ENCODE data around the gene C17orf107. TPM values are rescaled to one million over a fixed set of nuclear protein-coding genes. Genes with fewer than 3 reads are reported as not detected.
A peak's percentile ranks its signal among the peaks of the same experiment; 100 is the strongest.

The C17orf107 gene
- total RNA-seq, 2 donors from 2014 or later: 5.2 to 11.9 TPM

- peak; percentile 87 for ATAC-seq
- Histone ChIP-seq H3K27me3 (no peaks in the 10 kb centered on the region), H3K36me3 (replicated peaks in 1 of 2; ENCODE audit: insufficient read depth in 1 of 2, low read depth in 2 of 2) (peaks cover 0 to 20% of the 10 kb centered on the region in 2 donors), H3K9me3 (no peaks in the 10 kb centered on the region), H3K4me1 (no peaks in the 10 kb centered on the region), H3K4me3 (no peak overlapping the region), H3K27ac (no peak overlapping the region)
- TF ChIP-seq CTCF (IDR thresholded peaks at IDR 0.05) (peak; percentile 72 to 93 (median 83)), POLR2A (IDR thresholded peaks at IDR 0.05) (no peak)
- peak; percentile 75 to 86 (median 78) for DNase-seq
- WGBS, 2 donors: 35 to 45% methylated on average over 7 to 9 of the region's 9 CpGs
- intact Hi-C loops (cut with DNase I): no loop called here
Observed at GRCh38 chr17:4881761-4882555, 17.4 kb upstream of the C17orf107 start.

GRCh38 chr17:4884489-4884888 lies 14.8 kb upstream of the C17orf107 start:
- WGBS, 2 donors: 92 to 98% methylated on average over 2 to 4 of the region's 4 CpGs
- peaks cover 0 to 20% of the 10 kb centered on the region in 2 donors for H3K36me3 ChIP-seq (replicated peaks in 1 of 2; ENCODE audit: insufficient read depth in 1 of 2, low read depth in 2 of 2)

GRCh38 chr17:4886830-4887229 lies 12.5 kb upstream of the C17orf107 start:
- H3K36me3 ChIP-seq (replicated peaks in 1 of 2; ENCODE audit: insufficient read depth in 1 of 2, low read depth in 2 of 2): peaks cover 0 to 34% of the 10 kb centered on the region in 2 donors
- no peaks in the 10 kb centered on the region for H3K27me3 ChIP-seq
- no peak overlapping the region for H3K4me3 ChIP-seq
- no peak for TF ChIP-seq CTCF (IDR thresholded peaks at IDR 0.05)
- TF ChIP-seq POLR2A (IDR thresholded peaks at IDR 0.05): no peak
- intact Hi-C loops (cut with DNase I): loop anchor here (5.0 kb wide), 1 partner anchor 100 kb away; the partner anchor contains the start of genes GLTPD2 and VMO1
- DNase-seq (no peak), ATAC-seq (no peak)
- H3K4me1 ChIP-seq: no peaks in the 10 kb centered on the region
- H3K27ac ChIP-seq: no peak overlapping the region
- no peaks in the 10 kb centered on the region for H3K9me3 ChIP-seq
- WGBS, 2 donors: 87 to 96% methylated on average over 11 to 12 of the region's 12 CpGs

More at GRCh38 chr17:4884489-4884888, 14.8 kb upstream of the C17orf107 start:
- TF ChIP-seq POLR2A (IDR thresholded peaks at IDR 0.05) (no peak), CTCF (IDR thresholded peaks at IDR 0.05) (no peak)
- Histone ChIP-seq H3K9me3 (no peaks in the 10 kb centered on the region), H3K4me1 (no peaks in the 10 kb centered on the region), H3K27me3 (no peaks in the 10 kb centered on the region), H3K27ac (no peak overlapping the region), H3K4me3 (no peak overlapping the region)
- ATAC-seq (no peak), DNase-seq (no peak)
- intact Hi-C loops (cut with DNase I): no loop called here

- H3K27ac ChIP-seq: no peak overlapping the region
- intact Hi-C loops (cut with DNase I): loop anchor here (5.0 kb wide), 1 partner anchor 100 kb away; the partner anchor contains the start of genes GLTPD2 and VMO1
- H3K27me3 ChIP-seq: no peaks in the 10 kb centered on the region
- TF ChIP-seq POLR2A (IDR thresholded peaks at IDR 0.05) (no peak), CTCF (IDR thresholded peaks at IDR 0.05) (no peak)
- ATAC-seq (no peak), DNase-seq (no peak)
- no peaks in the 10 kb centered on the region for H3K9me3 ChIP-seq
- H3K4me1 ChIP-seq: no peaks in the 10 kb centered on the region
- 93 to 94% methylated on average over 17 to 18 of the region's 18 CpGs for WGBS, 2 donors
- H3K4me3 ChIP-seq: no peak overlapping the region
- peaks cover 0 to 38% of the 10 kb centered on the region in 2 donors for H3K36me3 ChIP-seq (replicated peaks in 1 of 2; ENCODE audit: insufficient read depth in 1 of 2, low read depth in 2 of 2)
Observed at GRCh38 chr17:4887581-4887980, 11.8 kb upstream of the C17orf107 start.

Data from body of pancreas (tissue), 4 donors.